HG03520 (cell line): ENCODE results near the gene AKR1A1.

Source experiments
- ATAC-seq: cut with Tn5 transposase; IDR thresholded peaks from one replicate; pipeline ENCODE4 v1.9.1; 2021; ENCODE audit warnings: mild to moderate bottlenecking, moderate library complexity; ENCODE audit not compliant: unreplicated experiment

The AKR1A1 gene

DNA sequence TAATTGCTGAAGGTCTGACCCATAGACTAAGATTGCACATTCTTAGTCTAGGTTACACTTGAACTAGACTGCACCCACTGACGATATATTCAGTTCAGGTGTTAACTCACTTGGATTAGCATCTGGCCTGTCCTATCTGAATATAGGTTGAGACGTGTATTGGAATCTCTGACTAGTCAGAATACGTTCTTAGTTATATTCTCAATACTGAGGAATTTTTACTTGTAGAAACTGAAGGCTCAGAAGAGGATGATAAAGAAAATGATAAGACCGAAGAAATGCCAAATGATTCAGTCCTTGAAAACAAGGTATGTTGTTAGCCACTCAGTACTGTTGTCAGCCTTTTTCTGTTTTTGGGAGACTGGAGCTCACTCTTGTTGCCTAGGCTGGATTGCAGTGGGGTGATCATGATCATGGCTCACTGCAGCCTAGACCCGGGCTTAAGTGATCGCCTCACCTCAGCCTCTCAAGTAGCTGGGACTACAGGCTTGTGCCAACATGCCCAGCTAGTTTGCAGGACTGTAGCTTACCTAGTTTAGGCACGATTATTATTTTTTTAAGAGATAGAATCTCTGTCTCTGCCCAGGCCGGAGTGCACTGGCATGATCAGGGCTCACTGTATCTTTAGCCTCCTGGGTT, 62.4 kb downstream of the AKR1A1 start:
- no peak for ATAC-seq

DNA sequence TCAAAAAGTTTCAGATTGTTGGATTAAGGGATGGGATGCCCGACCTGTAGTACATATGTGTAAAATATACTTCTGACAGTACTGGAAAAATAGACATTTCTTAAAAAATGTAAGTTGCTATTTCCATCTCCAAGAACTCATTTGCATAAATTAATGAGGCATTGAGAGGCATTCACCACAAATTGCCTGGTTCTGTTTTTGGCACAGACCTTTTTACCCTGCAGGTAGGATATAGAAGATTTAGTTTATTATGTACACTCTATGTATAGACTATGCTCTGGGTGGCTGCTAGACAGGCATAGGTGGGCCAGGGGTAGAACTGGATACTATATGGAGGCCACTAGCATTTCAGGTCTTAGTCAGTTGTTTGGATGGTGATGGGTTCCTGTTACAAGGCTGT, 65.3 kb downstream of the AKR1A1 start:
- no peak for ATAC-seq

DNA sequence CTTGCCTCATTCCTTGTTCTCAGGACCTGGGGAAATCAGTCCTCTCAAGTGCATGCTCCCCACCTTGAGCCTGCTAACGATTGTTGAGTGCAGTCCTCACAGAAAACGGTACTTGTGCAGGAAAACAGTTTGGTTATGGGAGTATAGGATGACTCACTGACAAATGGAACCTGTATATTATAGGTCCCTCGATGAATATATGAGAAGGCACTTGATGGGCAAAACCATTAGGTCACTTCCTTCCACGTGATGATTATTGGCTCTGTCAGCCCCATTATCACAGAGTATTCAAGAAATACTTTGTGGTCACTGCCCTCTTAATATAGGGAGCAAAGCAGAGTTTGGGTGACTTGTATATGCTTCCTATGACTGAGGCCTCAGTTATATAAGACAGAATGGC, 67.0 kb downstream of the AKR1A1 start:
- ATAC-seq = no peak

DNA sequence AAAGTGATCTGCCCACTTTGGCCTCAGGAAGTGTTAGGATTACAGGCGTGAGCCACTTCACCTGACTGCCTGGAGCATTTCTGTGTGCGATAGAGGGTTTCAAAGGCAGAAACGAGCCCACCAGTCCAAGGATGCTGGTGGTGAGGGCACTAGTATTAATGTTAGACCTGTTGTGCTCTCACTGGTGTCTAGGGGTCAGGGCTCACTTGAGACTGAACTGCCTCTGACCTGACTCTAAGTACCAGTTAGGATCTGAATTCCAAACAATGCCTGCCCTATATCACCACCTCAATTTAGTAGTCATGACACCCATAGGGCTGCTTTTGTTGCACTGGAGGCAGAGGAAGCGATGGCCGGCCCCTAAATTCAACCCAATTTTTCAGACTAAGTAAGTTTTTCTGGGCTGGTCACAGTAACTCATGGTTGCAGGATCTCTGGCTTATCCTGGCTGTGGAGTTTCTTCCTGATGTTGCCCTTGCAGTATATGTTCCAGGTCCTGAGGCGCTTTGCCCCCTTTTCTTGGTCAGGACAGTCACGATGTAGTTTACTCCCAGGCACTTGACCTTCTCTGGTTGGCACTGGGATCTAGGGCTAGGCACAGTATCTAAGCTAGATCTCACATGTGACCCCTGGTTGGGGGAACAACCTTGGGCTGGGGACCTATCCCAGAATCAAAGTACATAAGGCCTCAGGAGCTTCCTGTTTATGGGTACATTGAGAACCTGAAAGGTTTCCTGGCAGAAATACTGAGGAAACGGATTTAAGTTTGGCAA, 68.7 kb downstream of the AKR1A1 start:
- ATAC-seq = no peak
